NCI-H2107 treated with DMSO at 0.1 percent for 48 hours (cell line): ENCODE data around the gene NEDD4L.
A peak's percentile ranks its signal among the peaks of the same experiment; 100 is the strongest.

Source experiments
- DNase-seq: peaks from one replicate; lab custom pipeline; 2025; ENCODE audit not compliant: unreplicated experiment; lab: John Stamatoyannopoulos, UW

Gene NEDD4L

GRCh38 chr18:58229162-58229561 is 185.1 kb downstream of the NEDD4L start:
- DNase-seq, result no peak

- no peak for DNase-seq
Measured at GRCh38 chr18:58230438-58231179, 186.6 kb downstream of the NEDD4L start.

GRCh38 chr18:58231930-58232329 is 187.9 kb downstream of the NEDD4L start:
- DNase-seq, result no peak

- no peak for DNase-seq
Measured at GRCh38 chr18:58232668-58233067, 188.6 kb downstream of the NEDD4L start.

- no peak for DNase-seq
Measured at GRCh38 chr18:58234359-58234741, 190.3 kb downstream of the NEDD4L start.

GRCh38 chr18:58235001-58235436 is 191.0 kb downstream of the NEDD4L start:
- no peak for DNase-seq

GRCh38 chr18:58239879-58240278 is 195.9 kb downstream of the NEDD4L start:
- no peak for DNase-seq

GRCh38 chr18:58241026-58241679 is 197.1 kb downstream of the NEDD4L start:
- DNase-seq, result no peak

GRCh38 chr18:58241877-58242276 is 197.9 kb downstream of the NEDD4L start:
- DNase-seq, result peak; percentile 98

GRCh38 chr18:58242435-58242834 is 198.4 kb downstream of the NEDD4L start:
- DNase-seq, result no peak

GRCh38 chr18:58242968-58243367 is 198.9 kb downstream of the NEDD4L start:
- DNase-seq, result no peak

GRCh38 chr18:58243401-58243800 is 199.4 kb downstream of the NEDD4L start:
- no peak for DNase-seq

GRCh38 chr18:58247363-58247834 is 203.4 kb downstream of the NEDD4L start:
- peak; percentile 88 for DNase-seq

- no peak for DNase-seq
Measured at GRCh38 chr18:58249712-58250111, 205.7 kb downstream of the NEDD4L start.

GRCh38 chr18:58251416-58251815 is 207.4 kb downstream of the NEDD4L start:
- DNase-seq, result no peak

- no peak for DNase-seq
Measured at GRCh38 chr18:58252166-58252565, 208.1 kb downstream of the NEDD4L start.

- DNase-seq, result no peak
Measured at GRCh38 chr18:58253318-58253717, 209.3 kb downstream of the NEDD4L start.

GRCh38 chr18:58253871-58254270 is 209.8 kb downstream of the NEDD4L start:
- no peak for DNase-seq

GRCh38 chr18:58254873-58255511 is 211.0 kb downstream of the NEDD4L start:
- peak; percentile 89 for DNase-seq

GRCh38 chr18:58255701-58256311 is 211.8 kb downstream of the NEDD4L start:
- no peak for DNase-seq

GRCh38 chr18:58256316-58257080 is 212.5 kb downstream of the NEDD4L start:
- no peak for DNase-seq
